ENCODE measurements around the gene DGLUCY.

DGLUCY gene

DNA sequence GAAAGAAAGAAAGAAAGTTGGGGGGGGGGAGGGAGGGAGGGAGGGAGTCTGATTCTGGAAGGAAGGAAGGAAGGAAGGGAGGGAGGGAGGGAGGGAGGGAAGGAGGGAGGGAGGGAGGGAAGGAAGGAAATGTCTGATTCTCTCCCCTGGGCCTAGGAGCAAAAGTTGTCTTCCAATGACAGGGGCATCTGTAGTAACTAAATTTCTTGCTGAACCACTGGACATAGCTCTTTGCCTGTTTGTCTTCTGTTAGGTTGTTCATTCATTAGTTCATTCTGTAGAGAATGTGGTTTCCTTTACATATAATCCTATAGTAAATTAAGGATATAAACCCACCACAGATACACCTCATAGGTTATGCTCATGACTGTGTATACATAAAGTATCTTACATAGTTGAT is 70.7 kb downstream of the DGLUCY start:
- TF ChIP-seq, protein P1, sequence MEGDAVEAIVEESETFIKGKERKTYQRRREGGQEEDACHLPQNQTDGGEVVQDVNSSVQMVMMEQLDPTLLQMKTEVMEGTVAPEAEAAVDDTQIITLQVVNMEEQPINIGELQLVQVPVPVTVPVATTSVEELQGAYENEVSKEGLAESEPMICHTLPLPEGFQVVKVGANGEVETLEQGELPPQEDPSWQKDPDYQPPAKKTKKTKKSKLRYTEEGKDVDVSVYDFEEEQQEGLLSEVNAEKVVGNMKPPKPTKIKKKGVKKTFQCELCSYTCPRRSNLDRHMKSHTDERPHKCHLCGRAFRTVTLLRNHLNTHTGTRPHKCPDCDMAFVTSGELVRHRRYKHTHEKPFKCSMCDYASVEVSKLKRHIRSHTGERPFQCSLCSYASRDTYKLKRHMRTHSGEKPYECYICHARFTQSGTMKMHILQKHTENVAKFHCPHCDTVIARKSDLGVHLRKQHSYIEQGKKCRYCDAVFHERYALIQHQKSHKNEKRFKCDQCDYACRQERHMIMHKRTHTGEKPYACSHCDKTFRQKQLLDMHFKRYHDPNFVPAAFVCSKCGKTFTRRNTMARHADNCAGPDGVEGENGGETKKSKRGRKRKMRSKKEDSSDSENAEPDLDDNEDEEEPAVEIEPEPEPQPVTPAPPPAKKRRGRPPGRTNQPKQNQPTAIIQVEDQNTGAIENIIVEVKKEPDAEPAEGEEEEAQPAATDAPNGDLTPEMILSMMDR (IDR thresholded peaks at IDR 0.05; ENCODE audit: insufficient read depth, missing control alignments) = no peak
- FAIRE-seq (no peak), DNase-seq (ENCODE audit: insufficient read length, low spot score) (no peak)

DNA sequence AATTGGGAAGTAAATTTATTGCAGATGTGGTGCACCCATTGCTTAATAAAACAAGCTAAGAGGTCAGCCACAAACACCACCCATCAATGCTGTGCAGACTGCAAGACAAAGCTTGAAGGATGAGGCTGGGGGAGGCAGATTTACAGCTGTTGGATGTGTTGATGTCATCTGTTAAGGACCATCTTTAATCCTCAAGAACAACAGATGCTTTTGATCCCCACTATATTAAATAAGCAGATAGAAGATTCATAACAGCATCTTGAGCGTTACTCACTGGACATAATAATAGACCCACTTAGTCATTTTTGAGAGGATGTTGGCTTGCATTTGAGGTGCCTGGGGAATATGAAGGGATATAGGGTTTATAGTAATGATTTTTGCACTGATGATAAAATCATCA is 71.8 kb downstream of the DGLUCY start:
- DNase-seq (ENCODE audit: insufficient read length, low spot score) = no peak
- peak; percentile 64 for FAIRE-seq
- TF ChIP-seq, protein P1 (IDR thresholded peaks at IDR 0.05; ENCODE audit: insufficient read depth, missing control alignments) = no peak

DNA sequence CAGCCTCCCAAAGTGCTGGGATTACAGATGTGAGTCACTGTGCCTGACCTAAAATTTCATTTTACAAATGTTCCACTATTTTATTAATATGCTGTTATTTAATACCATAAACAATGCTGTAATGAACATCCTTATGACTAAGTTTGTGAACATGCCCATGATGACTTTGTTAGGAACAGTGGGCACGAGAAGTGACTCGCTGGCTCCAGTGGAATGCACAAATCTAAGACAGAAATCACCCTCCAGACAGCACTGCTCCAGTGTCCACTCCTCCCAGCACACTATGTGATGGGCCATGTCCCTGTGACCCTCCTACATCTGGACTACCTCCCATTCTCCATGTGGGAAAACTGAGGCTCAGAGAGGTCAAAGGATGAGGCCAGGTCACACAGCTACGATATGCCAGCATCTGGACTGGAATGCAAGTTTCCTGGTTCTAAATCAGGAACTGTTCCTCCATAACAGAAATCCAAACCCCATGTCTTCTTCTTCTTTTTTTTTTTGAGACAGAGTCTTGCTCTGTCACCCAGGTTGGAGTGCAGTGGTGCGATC is 72.7 kb downstream of the DGLUCY start:
- TF ChIP-seq, protein P1 (IDR thresholded peaks at IDR 0.05; ENCODE audit: insufficient read depth, missing control alignments) = no peak
- DNase-seq (ENCODE audit: insufficient read length, low spot score) (no peak), FAIRE-seq (no peak)

DNA sequence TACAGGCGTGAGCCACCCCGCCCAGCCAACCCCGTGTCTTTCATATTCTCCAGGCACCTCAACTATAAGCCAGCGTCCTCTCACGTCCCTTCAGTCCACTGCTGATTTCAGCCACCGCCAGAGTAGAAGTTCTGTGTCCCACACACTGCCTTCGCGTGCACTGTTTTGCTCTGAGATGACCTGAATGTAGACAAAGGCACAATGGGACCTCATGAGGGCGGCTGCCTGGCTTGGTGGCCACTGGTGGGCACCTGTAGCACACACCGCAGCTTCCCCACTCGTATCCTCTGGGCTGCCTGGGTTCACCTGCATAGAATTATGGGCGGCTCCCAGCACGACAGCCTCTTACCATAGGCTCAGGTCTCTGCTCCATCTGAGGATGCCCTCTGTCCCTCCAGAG is 73.4 kb downstream of the DGLUCY start:
- FAIRE-seq (no peak), DNase-seq (ENCODE audit: insufficient read length, low spot score) (no peak)
- TF ChIP-seq, protein P1 (IDR thresholded peaks at IDR 0.05; ENCODE audit: insufficient read depth, missing control alignments) = no peak

DNA sequence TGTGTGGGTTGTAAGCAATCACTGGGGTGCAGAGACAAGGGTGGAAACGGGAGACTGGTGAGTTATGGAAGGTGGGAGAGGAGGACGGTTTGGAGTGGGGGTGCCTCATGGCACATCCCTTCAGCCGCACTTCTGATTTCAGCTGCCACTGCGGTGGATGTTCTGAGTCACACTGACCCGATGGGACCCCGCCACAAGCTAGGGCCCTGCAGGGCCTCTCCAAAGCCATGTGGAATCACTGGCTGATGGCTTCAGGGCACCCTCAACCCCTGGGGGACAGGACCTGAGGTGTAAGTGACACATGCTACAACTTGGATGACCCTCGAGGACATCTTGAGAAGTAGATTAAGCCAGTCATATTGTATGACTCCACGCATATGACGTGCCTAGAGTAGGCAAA is 77.0 kb downstream of the DGLUCY start:
- TF ChIP-seq, protein P1 (IDR thresholded peaks at IDR 0.05; ENCODE audit: insufficient read depth, missing control alignments) = no peak
- FAIRE-seq = no peak
- no peak for DNase-seq (ENCODE audit: insufficient read length, low spot score)

DNA sequence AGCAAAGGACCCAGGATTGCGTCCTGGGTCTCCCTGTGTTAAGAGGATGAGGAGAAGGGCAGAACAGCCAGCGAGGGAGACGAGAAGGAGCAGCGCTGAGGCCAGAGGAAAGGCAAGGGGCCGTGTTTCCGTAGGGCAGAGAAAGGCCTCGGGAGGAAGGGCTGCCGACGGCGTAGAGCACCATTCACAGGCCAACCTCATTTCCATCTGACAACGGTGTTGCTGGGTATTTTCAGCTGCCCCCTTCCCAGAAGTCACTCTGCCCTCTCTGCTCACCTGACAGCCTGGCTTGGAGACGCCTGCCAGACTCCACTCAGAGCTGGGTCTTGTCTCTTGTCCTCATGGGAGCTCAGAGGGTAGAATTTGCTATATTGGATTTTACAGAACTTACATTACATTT is 79.2 kb downstream of the DGLUCY start:
- no peak for DNase-seq (ENCODE audit: insufficient read length, low spot score)
- FAIRE-seq = no peak
- TF ChIP-seq, protein P1 (IDR thresholded peaks at IDR 0.05; ENCODE audit: insufficient read depth, missing control alignments) = no peak

DNA sequence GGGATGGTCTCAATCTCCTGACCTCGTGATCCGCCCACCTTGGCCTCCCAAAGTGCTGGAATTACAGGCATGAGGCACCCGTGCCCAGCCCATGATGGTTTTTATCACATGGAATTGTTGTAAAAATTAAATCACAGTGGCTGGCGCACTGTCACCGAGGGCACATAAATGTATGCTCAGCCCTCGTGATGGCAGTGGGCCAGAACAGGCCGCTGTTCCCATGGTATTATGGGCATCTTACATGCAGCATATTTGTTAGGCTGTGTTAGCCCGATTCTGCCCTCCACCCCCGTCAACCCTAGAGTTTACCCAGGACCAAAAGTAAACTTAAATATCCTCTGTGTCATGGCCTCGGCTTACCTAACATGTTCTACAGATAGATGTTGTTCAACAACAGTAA is 82.0 kb downstream of the DGLUCY start:
- no peak for FAIRE-seq
- TF ChIP-seq, protein P1 (IDR thresholded peaks at IDR 0.05; ENCODE audit: insufficient read depth, missing control alignments) = no peak
- DNase-seq (ENCODE audit: insufficient read length, low spot score) = no peak

Measured in D721Med (cell line).